Activated CD4-positive, CD25-positive, alpha-beta regulatory T cell treated with anti-CD3 and anti-CD28 coated beads, Interleukin-2, amount 50 U/mL, for 24 hours (primary cell): ENCODE results near the gene TADA2B.
"Not testable (repeated sequence)": the region's sequence is repeated elsewhere in the genome, so short reads cannot be mapped to it uniquely, and the experiment has no call there.

Source experiments
- ATAC-seq, 2 donors: fragments of 150-1000 bp; cut with Tn5 transposase; one replicate each; pipeline ENCODE4 v1.10.0; 2021; ENCODE audit warnings: mild to moderate bottlenecking in 1 of 2, moderate library complexity in 1 of 2

The TADA2B gene

GRCh38 chr4:7060346-7061150 is 17.4 kb downstream of the TADA2B start:
- no peak for ATAC-seq

DNA sequence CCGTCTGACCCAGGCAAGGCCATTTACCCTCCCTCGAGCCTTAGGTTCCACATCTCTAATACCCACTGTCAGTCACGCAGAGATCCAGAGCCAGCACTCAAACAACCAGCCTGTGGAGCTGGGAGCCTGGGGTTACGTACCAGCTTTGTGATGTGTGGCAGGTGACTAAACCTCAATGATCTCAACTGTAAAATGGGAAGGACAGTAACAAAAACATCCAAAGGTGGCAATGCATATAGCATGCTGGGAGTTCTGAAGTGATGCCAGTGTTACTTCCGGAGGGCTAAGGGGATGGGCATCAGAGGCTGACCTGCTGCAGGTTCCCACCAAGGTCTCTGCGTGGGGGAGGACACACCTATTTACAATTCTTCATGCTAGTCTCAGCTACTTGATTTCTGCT is 18.6 kb downstream of the TADA2B start:
- no peak for ATAC-seq

GRCh38 chr4:7062816-7063215 is 19.6 kb downstream of the TADA2B start:
- no peak for ATAC-seq

DNA sequence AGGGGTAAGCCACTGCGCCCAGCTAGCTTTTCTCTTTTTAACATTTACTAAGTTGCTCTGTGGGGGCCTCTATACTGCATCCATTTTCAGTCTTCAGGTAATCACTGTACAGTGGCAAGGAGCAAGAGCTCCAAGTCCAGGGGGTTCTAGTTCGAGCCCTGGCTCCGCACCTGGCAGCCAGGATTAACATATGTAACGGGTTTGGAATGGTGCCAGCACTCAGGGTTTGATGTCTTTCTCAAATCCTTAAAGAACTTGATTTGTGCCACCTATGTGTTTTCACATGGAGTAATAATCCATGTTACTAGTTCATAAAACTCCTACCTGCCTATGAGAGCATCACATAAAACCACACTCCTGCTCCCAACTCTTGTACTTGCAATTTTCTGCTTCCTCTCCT is 20.2 kb downstream of the TADA2B start:
- no peak for ATAC-seq

DNA sequence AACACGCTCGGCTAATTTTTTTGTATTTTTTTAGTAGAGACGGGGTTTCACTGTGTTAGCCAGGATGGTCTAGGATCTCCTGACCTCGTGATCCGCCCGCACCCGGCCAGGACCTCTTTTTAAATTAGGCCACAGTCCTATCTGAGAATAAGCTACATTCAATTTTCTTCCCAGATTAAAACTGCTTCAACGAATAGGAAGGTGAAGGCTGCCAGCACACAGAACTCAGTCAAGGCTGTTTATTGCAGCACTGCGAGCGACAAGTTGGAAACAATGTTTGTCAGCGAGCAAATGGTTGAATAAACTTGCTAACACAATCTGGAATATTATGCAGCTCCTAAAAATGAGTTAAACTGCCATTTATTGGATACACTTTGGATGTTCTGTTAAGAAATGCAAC is 22.8 kb downstream of the TADA2B start:
- no peak for ATAC-seq

DNA sequence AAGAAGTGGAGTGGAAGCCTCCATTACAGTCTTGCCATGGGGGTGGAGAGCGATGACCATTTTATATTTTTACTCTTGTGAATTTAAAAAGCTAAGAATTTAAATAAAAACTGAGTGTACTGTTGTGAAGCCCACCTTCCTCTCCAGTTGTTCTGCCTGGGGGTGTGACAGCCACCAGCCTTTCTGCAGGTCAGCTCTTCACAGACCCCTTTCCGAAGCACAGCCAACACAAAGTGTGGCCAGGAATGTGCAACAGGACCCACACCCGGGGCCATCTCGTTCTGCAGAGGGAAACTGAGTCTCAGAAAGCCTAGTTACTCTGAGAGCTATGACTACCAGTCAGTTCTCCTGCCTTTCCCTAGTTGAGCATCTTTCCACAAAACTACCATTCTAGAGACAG is 23.3 kb downstream of the TADA2B start:
- ATAC-seq: no peak

DNA sequence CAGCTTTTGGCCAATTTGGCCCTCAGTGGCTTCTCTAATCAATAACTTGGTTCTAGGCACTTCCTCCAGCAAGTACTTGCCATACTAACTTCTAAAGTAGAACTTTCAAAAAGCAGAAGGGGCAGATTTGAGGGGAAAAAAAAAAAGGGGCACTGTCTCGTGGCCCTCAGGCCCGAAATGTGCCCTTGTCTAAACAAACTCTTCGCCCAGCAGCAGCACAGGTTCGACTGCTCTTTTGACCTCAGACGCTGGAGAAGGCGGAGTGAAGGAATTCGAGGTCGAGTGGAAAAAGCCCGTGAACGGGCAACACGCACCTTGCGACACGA is 23.9 kb downstream of the TADA2B start:
- ATAC-seq: no peak

- peak; percentile 95 for ATAC-seq
Measured at GRCh38 chr4:7067452-7068278, 24.5 kb downstream of the TADA2B start, which contains the start of gene GRPEL1. GRPEL1 (minus strand) TSS chr4:7068064; CDS start chr4:7068032, 32 bp downstream.

GRCh38 chr4:7068279-7068842 is 25.2 kb downstream of the TADA2B start:
- ATAC-seq: no peak

- ATAC-seq: no peak
Measured at GRCh38 chr4:7068883-7069282, 25.7 kb downstream of the TADA2B start.

GRCh38 chr4:7070729-7071511 is 27.7 kb downstream of the TADA2B start:
- peak; percentile 30 for ATAC-seq

DNA sequence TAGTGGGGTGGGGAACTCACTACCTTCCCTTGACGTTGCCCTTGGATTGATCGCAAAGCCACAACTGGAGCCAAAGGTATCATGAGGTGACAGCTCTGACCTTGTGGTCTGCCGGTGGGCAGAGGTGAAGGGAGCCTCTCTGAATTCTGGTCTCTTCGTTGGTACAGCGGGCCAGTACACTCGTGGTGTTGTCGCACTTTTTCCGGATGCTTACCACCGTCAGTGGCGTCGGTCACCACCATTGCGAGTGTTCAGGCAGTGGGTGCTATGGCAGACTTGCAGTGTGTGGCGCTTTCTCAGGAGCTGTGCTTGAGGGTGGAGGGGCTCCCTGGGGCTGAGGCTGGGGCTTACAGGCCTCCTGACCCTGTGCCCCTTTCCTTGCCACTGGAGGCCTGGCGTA is 29.9 kb downstream of the TADA2B start:
- no peak for ATAC-seq

- no peak for ATAC-seq
Measured at GRCh38 chr4:7073526-7074390, 30.6 kb downstream of the TADA2B start.

DNA sequence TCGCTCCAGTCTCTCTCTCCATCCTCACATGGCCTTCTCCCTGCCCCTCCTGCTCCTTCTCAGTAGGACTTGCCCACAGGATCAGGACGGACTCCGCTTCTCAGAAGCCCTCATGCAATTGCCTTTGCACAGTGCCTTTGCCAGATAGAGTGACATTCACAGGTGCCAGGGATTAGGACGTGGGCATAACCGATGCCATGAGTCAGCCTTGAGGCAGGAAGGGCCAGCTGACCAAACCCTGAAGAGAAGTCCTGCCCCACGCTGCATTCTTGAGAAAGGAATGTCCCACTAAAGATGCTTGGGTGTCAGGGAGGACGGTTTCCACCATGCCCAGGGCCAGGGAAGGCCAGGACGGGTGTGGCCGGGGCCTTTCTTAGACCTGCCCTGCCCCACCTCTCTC is 31.3 kb downstream of the TADA2B start:
- ATAC-seq: no peak

DNA sequence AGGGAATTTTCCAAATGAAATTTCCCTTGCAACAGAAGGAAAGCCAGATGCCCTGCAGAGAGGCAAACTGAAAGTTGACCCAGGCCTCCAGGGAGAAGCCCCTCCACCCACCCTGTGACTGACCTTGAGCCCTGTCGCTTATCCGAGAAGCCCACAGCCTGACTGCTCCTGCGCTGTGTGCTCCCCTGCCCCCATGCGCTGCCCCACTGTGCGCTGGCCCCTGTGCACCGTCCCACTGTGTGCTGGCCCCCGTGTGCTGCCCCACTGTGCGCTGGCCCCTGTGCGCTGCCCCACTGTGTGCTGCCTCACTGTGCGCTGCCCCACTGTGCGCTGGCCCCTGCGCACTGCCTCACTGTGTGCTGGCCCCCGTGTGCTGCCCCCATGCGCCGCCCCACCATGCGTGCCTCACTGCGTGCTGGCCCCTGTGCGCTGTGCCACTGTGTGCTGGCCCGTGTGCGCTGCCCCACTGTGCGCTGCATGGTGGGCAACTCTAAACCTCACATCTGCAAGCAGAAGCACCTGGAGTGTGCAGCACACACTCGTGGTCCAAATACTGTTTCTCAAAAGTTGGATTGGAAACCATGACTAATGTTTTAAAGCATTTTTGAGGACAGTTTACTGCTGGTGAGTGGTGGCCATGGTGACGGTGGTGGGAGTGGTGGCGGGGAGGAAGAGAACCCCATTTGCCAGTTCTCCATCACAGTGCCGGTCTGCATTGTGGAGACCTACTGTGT is 33.0 kb downstream of the TADA2B start:
- no peak for ATAC-seq

DNA sequence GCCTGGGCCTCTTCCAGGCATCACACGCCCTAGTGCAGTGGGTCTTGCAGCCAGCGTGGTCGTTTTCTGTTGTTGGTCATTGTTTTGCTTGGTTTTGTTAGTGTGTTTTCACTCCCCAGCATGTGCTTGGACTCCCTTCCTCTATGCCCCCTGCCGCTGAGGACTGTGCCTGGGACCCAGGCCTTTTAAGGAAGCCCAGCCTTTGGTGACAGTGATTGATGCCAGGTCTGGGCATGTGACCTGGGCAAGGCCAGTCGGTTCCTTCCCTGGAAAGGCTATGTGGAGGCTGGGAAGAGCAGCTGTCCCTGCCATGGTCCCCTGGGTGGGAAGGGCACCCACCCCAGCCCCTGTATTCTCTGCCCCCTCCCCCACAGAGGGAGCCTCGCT is 33.5 kb downstream of the TADA2B start:
- ATAC-seq: no peak

- no peak for ATAC-seq
Measured at GRCh38 chr4:7077371-7077770, 34.2 kb downstream of the TADA2B start.

- no peak for ATAC-seq
Measured at GRCh38 chr4:7078025-7078424, 34.9 kb downstream of the TADA2B start.

- not testable (repeated sequence) for ATAC-seq
Measured at GRCh38 chr4:7079483-7079882, 36.3 kb downstream of the TADA2B start.

DNA sequence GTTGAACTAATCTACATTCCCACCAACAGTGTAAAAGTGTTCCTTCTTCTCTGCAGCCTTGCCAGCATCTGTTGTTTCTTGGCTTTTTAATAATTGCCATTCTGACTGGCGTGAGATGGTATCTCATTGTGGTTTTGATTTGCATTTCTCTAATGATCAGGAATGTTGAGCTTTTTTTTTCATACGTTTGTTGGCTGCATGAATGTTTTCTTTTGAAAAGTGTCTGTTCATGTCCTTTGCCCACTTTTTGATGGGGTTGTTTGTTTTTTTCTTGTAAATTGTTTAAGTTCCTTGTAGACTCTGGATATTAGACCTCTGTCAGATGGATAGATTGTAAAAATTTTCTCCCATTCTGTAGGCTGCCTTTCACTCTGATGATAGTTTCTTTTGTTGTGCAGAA is 36.7 kb downstream of the TADA2B start:
- not testable (repeated sequence) for ATAC-seq
